Keratinocyte (primary cell): Measurements from ENCODE around the gene ANKRD31. TPM values are rescaled to one million over a fixed set of nuclear protein-coding genes. Genes with fewer than 3 reads are reported as not detected.
A peak's percentile ranks its signal among the peaks of the same experiment; 100 is the strongest.

Source experiments
- DNase-seq: peaks from one replicate; pipeline ENCODE4 v3.0.0-alpha.2; 2011; ENCODE audit warnings: low read depth, missing footprints, low spot score
- FAIRE-seq: peaks from 2 replicates; lab custom pipeline; 2011; peaks lifted over from hg19 to GRCh38; lab: Jason Lieb, UNC
- H2AFZ ChIP-seq: 2 replicates; pipeline ENCODE4 v1.6.0; 2012; ENCODE audit warnings: low read length, control low read depth, inconsistent platforms; ENCODE audit not compliant: control insufficient read depth
- H3K27ac ChIP-seq: 2 replicates; pipeline ENCODE4 v1.5.1; 2011; ENCODE audit warnings: low read length; ENCODE audit not compliant: control insufficient read depth, insufficient read depth
- H3K27me3 ChIP-seq: 3 replicates; pipeline ENCODE4 v1.6.0; 2011; ENCODE audit warnings: low read length; ENCODE audit not compliant: control insufficient read depth, insufficient read depth; ENCODE audit errors: extremely low read depth
- H3K36me3 ChIP-seq, 2 experiments: 2 replicates in 1 of 2; 3 replicates in 1 of 2; pipeline ENCODE4 v1.5.1; 2011; ENCODE audit warnings: low read length in 2 of 2, mild to moderate bottlenecking in 1 of 2; ENCODE audit not compliant: control insufficient read depth in 2 of 2, insufficient read depth in 2 of 2; ENCODE audit errors: extremely low read depth in 1 of 2
- H3K4me1 ChIP-seq: 3 replicates; pipeline ENCODE4 v1.5.1; 2011; ENCODE audit warnings: low read length; ENCODE audit not compliant: control insufficient read depth, insufficient read depth; ENCODE audit errors: extremely low read depth
- H3K4me2 ChIP-seq: 3 replicates; pipeline ENCODE4 v1.6.0; 2011; ENCODE audit warnings: low read depth, low read length; ENCODE audit not compliant: control insufficient read depth, insufficient read depth; ENCODE audit errors: extremely low read depth
- H3K4me3 ChIP-seq, 3 experiments: fragments of 200-600 bp in 1 of 3; sonication (generic) in 1 of 3; 2 replicates in 2 of 3; 3 replicates in 1 of 3; pipeline ENCODE4 v1.5.1; 2011 to 2016; ENCODE audit warnings: low read length in 3 of 3, mild to moderate bottlenecking in 3 of 3, control low read depth in 2 of 3, inconsistent platforms in 1 of 3, low read depth in 1 of 3, mixed read lengths in 1 of 3, mixed run types in 1 of 3, moderate library complexity in 1 of 3; ENCODE audit not compliant: control insufficient read depth in 2 of 3, insufficient read depth in 2 of 3; ENCODE audit errors: extremely low read depth in 1 of 3
- H3K79me2 ChIP-seq: 2 replicates; pipeline ENCODE4 v1.6.0; 2012; ENCODE audit warnings: low read length; ENCODE audit not compliant: control insufficient read depth, insufficient read depth
- H3K9ac ChIP-seq: 3 replicates; pipeline ENCODE4 v1.6.0; 2011; ENCODE audit warnings: low read length; ENCODE audit not compliant: control insufficient read depth, insufficient read depth; ENCODE audit errors: extremely low read depth
- H3K9me1 ChIP-seq: 3 replicates; pipeline ENCODE4 v1.6.0; 2011; ENCODE audit warnings: low read length; ENCODE audit not compliant: control insufficient read depth, insufficient read depth; ENCODE audit errors: extremely low read depth
- H3K9me3 ChIP-seq: 2 replicates; pipeline ENCODE4 v1.5.1; 2012; ENCODE audit warnings: low read depth, low read length; ENCODE audit not compliant: control insufficient read depth
- H4K20me1 ChIP-seq: 3 replicates; pipeline ENCODE4 v1.6.0; 2011; ENCODE audit warnings: low read length; ENCODE audit not compliant: control insufficient read depth, insufficient read depth; ENCODE audit errors: extremely low read depth
- EZH2 ChIP-seq: IDR thresholded peaks from one replicate; pipeline ENCODE4 v1.6.1; 2012; ENCODE audit warnings: inconsistent platforms, mild to moderate bottlenecking, low read length, moderate library complexity
- dilution Hi-C: fragments of 300-500 bp; cut with MboI; formaldehyde crosslinking; loops from one replicate; pipeline ENCODE4 v1.7.0; 2020; ENCODE audit warnings: low sequenced_read_pairs; ENCODE audit not compliant: extremely low pct_ligation_motif_present
- polyA plus RNA-seq, 5 experiments: library from polyadenylated mRNA; depleted of rRNA in 3 of 5; stranded (reverse) in 3 of 5; stranded (forward) in 1 of 5; unstranded in 1 of 5; fragments of >200 nt; gene quantifications; 1 replicate in 1 of 5; 2 replicates in 3 of 5; 3 replicates in 1 of 5; pipeline versions ENCODE4 v1.2.1 to v1.2.3, GENCODE V29; 2011 to 2012; ENCODE audit warnings: missing spikeins in 2 of 5, low read depth in 1 of 5, low replicate concordance in 1 of 5
- TF ChIP-seq, protein P1 (sequence below), 3 experiments: IDR thresholded peaks in 1 of 3; conservative IDR thresholded peaks in 1 of 3; optimal IDR thresholded peaks in 1 of 3; 2 replicates in 2 of 3; 3 replicates in 1 of 3; pipeline versions ENCODE3 to v1.5.1; 2011; ENCODE audit warnings: low read length in 3 of 3, mild to moderate bottlenecking in 3 of 3, moderate library complexity in 2 of 3, control low read depth in 1 of 3, inconsistent platforms in 1 of 3; ENCODE audit not compliant: insufficient read depth in 2 of 3; ENCODE audit errors: extremely low read depth in 1 of 3

ANKRD31 gene
- polyA plus RNA-seq, 1 donor (not counting 4 experiments of a cell fraction or from before 2014, with no cell fraction given) = 0.18 TPM

GRCh38 chr5:75152860-75153259 lies 83.8 kb downstream of the ANKRD31 start:
- no peak for TF ChIP-seq EZH2
- TF ChIP-seq, protein P1, sequence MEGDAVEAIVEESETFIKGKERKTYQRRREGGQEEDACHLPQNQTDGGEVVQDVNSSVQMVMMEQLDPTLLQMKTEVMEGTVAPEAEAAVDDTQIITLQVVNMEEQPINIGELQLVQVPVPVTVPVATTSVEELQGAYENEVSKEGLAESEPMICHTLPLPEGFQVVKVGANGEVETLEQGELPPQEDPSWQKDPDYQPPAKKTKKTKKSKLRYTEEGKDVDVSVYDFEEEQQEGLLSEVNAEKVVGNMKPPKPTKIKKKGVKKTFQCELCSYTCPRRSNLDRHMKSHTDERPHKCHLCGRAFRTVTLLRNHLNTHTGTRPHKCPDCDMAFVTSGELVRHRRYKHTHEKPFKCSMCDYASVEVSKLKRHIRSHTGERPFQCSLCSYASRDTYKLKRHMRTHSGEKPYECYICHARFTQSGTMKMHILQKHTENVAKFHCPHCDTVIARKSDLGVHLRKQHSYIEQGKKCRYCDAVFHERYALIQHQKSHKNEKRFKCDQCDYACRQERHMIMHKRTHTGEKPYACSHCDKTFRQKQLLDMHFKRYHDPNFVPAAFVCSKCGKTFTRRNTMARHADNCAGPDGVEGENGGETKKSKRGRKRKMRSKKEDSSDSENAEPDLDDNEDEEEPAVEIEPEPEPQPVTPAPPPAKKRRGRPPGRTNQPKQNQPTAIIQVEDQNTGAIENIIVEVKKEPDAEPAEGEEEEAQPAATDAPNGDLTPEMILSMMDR (optimal IDR thresholded peaks at IDR 0.05 in 1 of 3, IDR thresholded peaks at IDR 0.05 in 1 of 3, conservative IDR thresholded peaks at IDR 0.05 in 1 of 3; ENCODE audit: extremely low read depth in 1 of 3, insufficient read depth in 2 of 3, low read length in 3 of 3) = no peak
- H3K9me3 ChIP-seq = no peaks in the 10 kb centered on the region
- H3K9ac ChIP-seq = no peak overlapping the region
- no peaks in the 10 kb centered on the region for H4K20me1 ChIP-seq
- no peak overlapping the region for H2AFZ ChIP-seq
- no peaks in the 10 kb centered on the region for H3K79me2 ChIP-seq
- dilution Hi-C loops = no loop called here
- H3K27ac ChIP-seq = no peak overlapping the region
- DNase-seq (peak; percentile 55), FAIRE-seq (peak; percentile 92)
- H3K4me1 ChIP-seq = peaks cover 9% of the 10 kb centered on the region
- no peaks in the 10 kb centered on the region for H3K9me1 ChIP-seq
- no peaks in the 10 kb centered on the region for H3K27me3 ChIP-seq
- H3K4me3 ChIP-seq = no peak overlapping the region
- H3K4me2 ChIP-seq = no peak overlapping the region
- H3K36me3 ChIP-seq = no peaks in the 10 kb centered on the region

- H3K79me2 ChIP-seq = no peaks in the 10 kb centered on the region
- no peak overlapping the region for H2AFZ ChIP-seq
- H3K36me3 ChIP-seq = no peaks in the 10 kb centered on the region
- no peaks in the 10 kb centered on the region for H3K27me3 ChIP-seq
- no peak overlapping the region for H3K4me3 ChIP-seq
- H3K9me1 ChIP-seq = no peaks in the 10 kb centered on the region
- TF ChIP-seq, protein P1 (optimal IDR thresholded peaks at IDR 0.05 in 1 of 3, IDR thresholded peaks at IDR 0.05 in 1 of 3, conservative IDR thresholded peaks at IDR 0.05 in 1 of 3; ENCODE audit: extremely low read depth in 1 of 3, insufficient read depth in 2 of 3, low read length in 3 of 3) = no peak
- no peak for TF ChIP-seq EZH2
- H3K4me2 ChIP-seq = no peak overlapping the region
- H3K9ac ChIP-seq = no peak overlapping the region
- no peak for FAIRE-seq
- no peak for DNase-seq
- peaks cover 6% of the 10 kb centered on the region for H3K4me1 ChIP-seq
- no peaks in the 10 kb centered on the region for H4K20me1 ChIP-seq
- dilution Hi-C loops = no loop called here
- no peaks in the 10 kb centered on the region for H3K9me3 ChIP-seq
- no peak overlapping the region for H3K27ac ChIP-seq
These were observed 88.6 kb downstream of the ANKRD31 start for GRCh38 chr5:75148051-75148450.
